CD14-positive monocyte (primary cell): ENCODE results near the gene AQP6. TPM values are rescaled to one million over a fixed set of nuclear protein-coding genes. Genes with fewer than 3 reads are reported as not detected.

ENCODE experiments used
- DNase-seq, 3 donors: peaks; one replicate each; pipeline ENCODE4 v3.0.0-alpha.2; 2011 to 2022
- H2AFZ ChIP-seq: 2 replicates; pipeline ENCODE4 v1.6.0; 2012; ENCODE audit warnings: mild to moderate bottlenecking, low read depth, low read length, inconsistent platforms; ENCODE audit not compliant: insufficient read depth, poor library complexity, severe bottlenecking
- H3K27ac ChIP-seq, 2 donors: 1 replicate in 1 of 2; 2 replicates in 1 of 2; pipeline ENCODE4 v1.5.1; 2012 to 2013; ENCODE audit warnings: low read length in 2 of 2, control low read depth in 1 of 2, inconsistent platforms in 1 of 2, low read depth in 1 of 2, mild to moderate bottlenecking in 1 of 2
- H3K27me3 ChIP-seq, 2 donors: one replicate each; pipeline versions ENCODE4 v1.6.0 to v1.6.1; 2011 to 2013; ENCODE audit warnings: low read length in 2 of 2; ENCODE audit not compliant: control insufficient read depth in 2 of 2, insufficient read depth in 2 of 2
- H3K36me3 ChIP-seq, 2 donors: replicated peaks in 1 of 2; 1 replicate in 1 of 2; 2 replicates in 1 of 2; pipeline versions ENCODE4 v1.5.1 to v1.6.1; 2012 to 2013; ENCODE audit warnings: low read length in 2 of 2, control low read depth in 1 of 2, inconsistent platforms in 1 of 2, mild to moderate bottlenecking in 1 of 2; ENCODE audit not compliant: insufficient read depth in 2 of 2, control insufficient read depth in 1 of 2
- H3K4me1 ChIP-seq, 2 donors: 1 replicate in 1 of 2; 2 replicates in 1 of 2; pipeline versions ENCODE4 v1.5.1 to v1.6.1; 2012 to 2013; ENCODE audit warnings: low read length in 2 of 2, control low read depth in 1 of 2, inconsistent platforms in 1 of 2, mild to moderate bottlenecking in 1 of 2, moderate library complexity in 1 of 2; ENCODE audit not compliant: insufficient read depth in 2 of 2, control insufficient read depth in 1 of 2
- H3K4me2 ChIP-seq: replicated peaks from 2 replicates; pipeline ENCODE3; 2012; ENCODE audit warnings: low read length, moderate library complexity, mild to moderate bottlenecking; ENCODE audit not compliant: poor library complexity, severe bottlenecking; ENCODE audit errors: extremely low read depth
- H3K4me3 ChIP-seq, 3 experiments: fragments of 200-600 bp in 1 of 3; sonication (generic) in 1 of 3; replicated peaks in 1 of 3; 1 replicate in 2 of 3; 2 replicates in 1 of 3; pipeline ENCODE4 v1.5.1; 2011 to 2013; ENCODE audit warnings: low read length in 3 of 3, mild to moderate bottlenecking in 3 of 3, control low read depth in 2 of 3, low read depth in 2 of 3, inconsistent platforms in 1 of 3, moderate library complexity in 1 of 3
- H3K79me2 ChIP-seq: 2 replicates; pipeline ENCODE4 v1.6.0; 2012; ENCODE audit warnings: mild to moderate bottlenecking, control low read depth, inconsistent platforms, low read length, moderate library complexity; ENCODE audit not compliant: insufficient read depth
- H3K9ac ChIP-seq: 2 replicates; pipeline ENCODE4 v1.6.0; 2017; ENCODE audit warnings: low read length, mild to moderate bottlenecking; ENCODE audit not compliant: insufficient read depth, poor library complexity, severe bottlenecking
- H3K9me3 ChIP-seq, 2 donors: replicated peaks in 1 of 2; 1 replicate in 1 of 2; 2 replicates in 1 of 2; pipeline versions ENCODE4 v1.5.1 to v1.6.1; 2012 to 2013; ENCODE audit warnings: low read length in 2 of 2, control low read depth in 1 of 2; ENCODE audit not compliant: control insufficient read depth in 1 of 2, insufficient read depth in 1 of 2
- H4K20me1 ChIP-seq: 2 replicates; pipeline ENCODE4 v1.6.0; 2012; ENCODE audit warnings: mild to moderate bottlenecking, low read length, control low read depth, moderate library complexity; ENCODE audit not compliant: insufficient read depth
- H3K27ac Mint-ChIP-seq, 7 donors: one replicate each; pipeline ENCODE4 v1.8.0; 2020; ENCODE audit warnings: mild to moderate bottlenecking in 7 of 7, mixed read lengths in 7 of 7, moderate library complexity in 6 of 7, inconsistent platforms in 2 of 7
- H3K27me3 Mint-ChIP-seq, 3 donors: one replicate each; pipeline ENCODE4 v1.8.0; 2021 to 2022; ENCODE audit warnings: low read depth in 3 of 3, mild to moderate bottlenecking in 3 of 3, mixed read lengths in 3 of 3, moderate library complexity in 3 of 3, inconsistent platforms in 1 of 3
- H3K36me3 Mint-ChIP-seq, 2 donors: one replicate each; pipeline ENCODE4 v1.8.0; 2020; ENCODE audit warnings: mixed read lengths in 2 of 2, inconsistent platforms in 1 of 2, mild to moderate bottlenecking in 1 of 2
- H3K4me1 Mint-ChIP-seq: one replicate; pipeline ENCODE4 v1.8.0; 2020; ENCODE audit warnings: mild to moderate bottlenecking, mixed read lengths
- H3K4me3 Mint-ChIP-seq, 2 donors: one replicate each; pipeline ENCODE4 v1.8.0; 2020; ENCODE audit warnings: mild to moderate bottlenecking in 2 of 2, mixed read lengths in 2 of 2, moderate library complexity in 1 of 2
- H3K9me3 Mint-ChIP-seq, 7 donors: one replicate each; pipeline ENCODE4 v1.8.0; 2020 to 2022; ENCODE audit warnings: mixed read lengths in 7 of 7, mild to moderate bottlenecking in 6 of 7, moderate library complexity in 6 of 7, inconsistent platforms in 2 of 7
- WGBS: methylation state at CpG from one replicate; pipeline ENCODE4 v1.1.5; 2013; ENCODE audit warnings: missing lambda C conversion rate; ENCODE audit not compliant: insufficient coverage; 5-methylcytosine and 5-hydroxymethylcytosine counted together
- intact Hi-C, 2 donors: fragments of 100-400 bp; cut with micrococcal nuclease; formaldehyde crosslinking; loops; one replicate each; pipeline versions ENCODE4 v1.15.0 to v1.15.1; 2023
- polyA plus RNA-seq, 3 donors: library from polyadenylated mRNA; depleted of rRNA in 1 of 3; unstranded in 2 of 3; stranded (reverse) in 1 of 3; fragments of 300-500 nt in 2 of 3; fragments of >200 nt in 1 of 3; fragmentation: Illumina TruSeq in 2 of 3; gene quantifications; 1 replicate in 2 of 3; 2 replicates in 1 of 3; pipeline ENCODE4 v1.2.3, GENCODE V29; 2012 to 2021
- TF ChIP-seq, protein P1 (sequence below): fragments of 200-600 bp; IDR thresholded peaks from one replicate; pipeline ENCODE4 v1.8.0; 2022; ENCODE audit warnings: antibody characterized with exemption, mild to moderate bottlenecking

The AQP6 gene
- polyA plus RNA-seq, 3 donors, result 0.04 TPM; not detected in 2

DNA sequence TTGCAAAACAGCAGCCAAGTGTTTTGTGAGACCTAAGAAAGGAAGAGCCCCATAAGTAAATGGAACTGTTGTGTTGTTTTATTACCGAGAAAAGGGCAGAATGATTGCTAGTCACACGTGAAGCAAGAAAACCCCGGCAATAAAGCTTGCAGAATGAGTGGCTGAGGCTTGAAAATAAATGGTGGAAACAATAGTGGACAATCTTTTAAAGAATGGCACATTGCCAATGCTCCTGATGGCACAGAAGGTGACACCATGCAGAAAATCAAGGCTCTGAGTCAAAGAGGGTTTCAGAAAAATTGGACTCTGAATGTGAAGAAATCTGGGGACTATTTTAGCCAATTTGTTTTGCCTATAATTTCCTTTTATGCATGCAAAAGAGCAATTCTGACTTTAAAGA, 26.2 kb upstream of the AQP6 start:
- Histone ChIP-seq H3K27me3 (peaks cover 0 to 58% of the 10 kb centered on the region in 2 donors), H3K27ac (no peak overlapping the region), H3K9me3 (no peaks in the 10 kb centered on the region), H2AFZ (no peak overlapping the region), H3K9ac (no peak overlapping the region), H3K4me2 (no peak overlapping the region), H3K4me1 (peaks cover 27 to 34% of the 10 kb centered on the region in 2 donors), H3K36me3 (no peaks in the 10 kb centered on the region), H3K4me3 (no peak overlapping the region), H4K20me1 (no peaks in the 10 kb centered on the region), H3K79me2 (no peaks in the 10 kb centered on the region)
- Mint-ChIP-seq H3K27me3 (peaks cover 53 to 74% (median 63%) of the 10 kb centered on the region in 3 donors), H3K4me3 (peak overlapping the region in 1 of 2 donors; percentile 92), H3K27ac (no peak overlapping the region), H3K4me1 (peaks cover 50% of the 10 kb centered on the region), H3K9me3 (peaks cover 0 to 2% (median 0%) of the 10 kb centered on the region in 7 donors), H3K36me3 (no peaks in the 10 kb centered on the region)
- 92% methylated on average over 3 of the region's 3 CpGs for WGBS
- TF ChIP-seq, protein P1, sequence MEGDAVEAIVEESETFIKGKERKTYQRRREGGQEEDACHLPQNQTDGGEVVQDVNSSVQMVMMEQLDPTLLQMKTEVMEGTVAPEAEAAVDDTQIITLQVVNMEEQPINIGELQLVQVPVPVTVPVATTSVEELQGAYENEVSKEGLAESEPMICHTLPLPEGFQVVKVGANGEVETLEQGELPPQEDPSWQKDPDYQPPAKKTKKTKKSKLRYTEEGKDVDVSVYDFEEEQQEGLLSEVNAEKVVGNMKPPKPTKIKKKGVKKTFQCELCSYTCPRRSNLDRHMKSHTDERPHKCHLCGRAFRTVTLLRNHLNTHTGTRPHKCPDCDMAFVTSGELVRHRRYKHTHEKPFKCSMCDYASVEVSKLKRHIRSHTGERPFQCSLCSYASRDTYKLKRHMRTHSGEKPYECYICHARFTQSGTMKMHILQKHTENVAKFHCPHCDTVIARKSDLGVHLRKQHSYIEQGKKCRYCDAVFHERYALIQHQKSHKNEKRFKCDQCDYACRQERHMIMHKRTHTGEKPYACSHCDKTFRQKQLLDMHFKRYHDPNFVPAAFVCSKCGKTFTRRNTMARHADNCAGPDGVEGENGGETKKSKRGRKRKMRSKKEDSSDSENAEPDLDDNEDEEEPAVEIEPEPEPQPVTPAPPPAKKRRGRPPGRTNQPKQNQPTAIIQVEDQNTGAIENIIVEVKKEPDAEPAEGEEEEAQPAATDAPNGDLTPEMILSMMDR, result no peak
- intact Hi-C loops, result no loop called here
- DNase-seq, result no peak

DNA sequence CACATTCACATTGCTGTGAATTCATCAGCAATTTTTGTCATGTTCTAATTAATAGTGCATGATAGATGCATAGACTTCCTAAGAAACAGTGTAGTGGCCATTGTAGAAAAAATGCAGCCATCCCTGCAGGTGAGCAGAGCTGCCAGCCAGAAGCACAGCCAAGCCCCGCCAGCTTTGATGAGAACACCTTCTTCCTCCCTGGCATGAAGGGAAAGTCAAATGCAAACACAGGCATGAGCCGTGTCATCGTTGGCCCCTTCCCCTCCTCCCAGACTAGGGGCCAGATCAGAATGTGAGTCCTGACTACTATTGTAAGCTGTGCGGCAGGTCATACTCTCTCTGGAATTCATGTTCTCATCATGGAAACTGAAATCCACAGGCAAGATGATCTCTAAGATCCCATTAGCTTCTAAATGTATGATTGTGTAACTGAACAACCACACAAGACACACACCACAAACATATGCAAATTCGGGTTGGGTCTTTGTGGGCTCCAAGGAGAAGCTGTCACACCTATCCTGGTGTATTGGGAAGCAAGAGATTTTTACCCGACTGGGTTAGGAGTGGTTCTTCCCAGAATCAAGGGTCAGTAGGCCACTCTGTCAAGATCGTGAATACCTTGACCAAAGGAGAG, 25.0 kb upstream of the AQP6 start:
- Mint-ChIP-seq H3K27me3 (peaks cover 64 to 83% (median 70%) of the 10 kb centered on the region in 3 donors), H3K4me3 (peak overlapping the region in 1 of 2 donors; percentile 76), H3K9me3 (peaks cover 0 to 2% (median 0%) of the 10 kb centered on the region in 7 donors), H3K36me3 (no peaks in the 10 kb centered on the region), H3K4me1 (peaks cover 59% of the 10 kb centered on the region), H3K27ac (peak overlapping the region in 1 of 7 donors; percentile 54)
- Histone ChIP-seq H3K9me3 (no peaks in the 10 kb centered on the region), H3K4me2 (no peak overlapping the region), H3K4me3 (no peak overlapping the region), H3K27ac (no peak overlapping the region), H3K27me3 (peaks cover 0 to 68% of the 10 kb centered on the region in 2 donors), H3K4me1 (peaks cover 36 to 46% of the 10 kb centered on the region in 2 donors), H3K9ac (no peak overlapping the region), H3K36me3 (no peaks in the 10 kb centered on the region), H3K79me2 (no peaks in the 10 kb centered on the region), H2AFZ (no peak overlapping the region), H4K20me1 (no peaks in the 10 kb centered on the region)
- no peak for DNase-seq
- TF ChIP-seq, protein P1, result no peak
- intact Hi-C loops, result no loop called here
- 72% methylated on average over 5 of the region's 7 CpGs for WGBS
